Endometrial microvascular endothelial cells (primary cell): ENCODE measurements around the gene JPH4. TPM values are rescaled to one million over a fixed set of nuclear protein-coding genes. Genes with fewer than 3 reads are reported as not detected.
"Not testable (repeated sequence)": the region's sequence is repeated elsewhere in the genome, so short reads cannot be mapped to it uniquely, and the experiment has no call there.

ENCODE experiments used
- in situ Hi-C: cut with HindIII; loops from 2 replicates; pipeline ENCODE4 v1.10.0; 2017; ENCODE audit warnings: low sequenced_read_pairs, low pct_unique_long_range_greater_than_20kb; ENCODE audit errors: inconsistent ontology term
- total RNA-seq: library from RNA; depleted of rRNA; stranded (reverse); fragments of >200 nt; gene quantifications from one replicate; pipeline ENCODE4 v1.2.3, GENCODE V29; 2015; ENCODE audit errors: inconsistent ontology term

The JPH4 gene
- total RNA-seq, 1 donor from 2014 or later = not detected

DNA sequence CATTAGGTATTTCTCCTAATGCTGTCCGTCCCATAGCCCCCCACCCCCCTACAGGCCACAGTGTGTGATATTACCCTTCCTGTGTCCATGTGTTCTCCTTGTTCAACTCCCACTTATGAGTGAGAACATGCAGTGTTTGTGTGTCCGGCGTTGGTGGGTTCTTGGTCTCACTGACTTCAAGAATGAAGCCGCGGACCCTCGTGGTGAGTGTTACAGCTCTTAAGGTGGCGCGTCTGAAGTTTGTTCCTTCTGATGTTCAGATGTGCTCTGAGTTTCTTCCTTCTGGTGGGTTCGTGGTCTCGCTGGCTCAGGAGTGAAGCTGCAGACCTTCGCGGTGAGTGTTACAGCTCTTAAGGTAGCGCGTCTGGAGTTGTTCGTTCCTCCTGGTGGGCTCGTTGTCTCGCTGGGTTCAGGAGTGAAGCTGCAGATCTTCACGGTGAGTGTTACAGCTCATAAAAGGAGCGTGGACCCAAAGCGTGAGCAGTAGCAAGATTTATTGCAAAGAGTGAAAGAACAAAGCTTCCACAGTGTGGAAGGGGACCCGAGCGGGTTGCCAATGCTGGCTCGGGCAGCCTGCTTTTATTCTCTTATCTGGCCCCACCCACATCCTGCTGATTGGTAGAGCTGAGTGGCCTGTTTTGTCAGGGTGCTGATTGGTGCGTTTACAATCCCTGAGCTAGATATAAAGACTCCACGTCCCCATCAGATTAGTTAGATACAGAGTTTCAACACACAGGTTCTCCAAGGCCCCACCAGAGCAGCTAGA is 5.4 kb upstream of the JPH4 start:
- in situ Hi-C loops = not testable (repeated sequence)

DNA sequence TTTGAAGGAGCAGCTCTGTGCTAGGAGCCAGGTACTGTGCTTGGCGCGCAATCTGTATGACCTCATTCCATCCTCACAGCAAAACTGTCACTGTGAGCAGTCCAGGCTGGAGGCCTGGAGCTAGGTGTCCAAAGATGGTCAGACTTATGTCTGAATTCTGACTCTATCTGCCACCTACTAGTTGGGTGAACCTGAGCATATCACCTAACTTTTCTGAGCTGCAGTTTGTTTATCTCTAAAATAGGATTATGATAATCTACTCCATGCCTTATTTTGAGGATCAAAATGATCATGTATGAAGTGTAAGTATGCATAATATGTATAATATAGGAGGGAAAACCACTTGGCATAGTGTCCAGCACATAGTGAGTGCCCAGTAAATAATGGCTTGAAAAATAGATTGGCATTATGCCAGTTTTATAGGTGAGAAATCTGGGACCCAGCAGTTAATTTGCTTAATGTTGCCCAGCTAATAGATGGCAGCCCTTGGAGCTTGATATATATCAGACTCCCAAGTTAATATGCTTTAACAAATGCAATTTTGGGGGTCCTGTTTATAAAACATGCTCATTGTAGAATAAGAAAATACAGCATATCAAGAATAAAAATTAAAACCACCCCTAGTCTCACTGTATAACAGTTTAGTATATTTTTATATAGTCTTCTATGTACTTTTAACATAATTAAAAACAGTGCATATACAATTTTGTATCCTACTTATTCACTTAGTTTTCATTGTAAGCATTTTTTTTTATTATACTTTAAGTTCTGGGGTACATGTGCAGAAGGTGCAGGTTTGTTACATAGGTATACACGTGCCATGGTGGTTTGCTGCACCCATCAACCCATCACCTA is 4.5 kb upstream of the JPH4 start:
- in situ Hi-C loops = no loop called here

DNA sequence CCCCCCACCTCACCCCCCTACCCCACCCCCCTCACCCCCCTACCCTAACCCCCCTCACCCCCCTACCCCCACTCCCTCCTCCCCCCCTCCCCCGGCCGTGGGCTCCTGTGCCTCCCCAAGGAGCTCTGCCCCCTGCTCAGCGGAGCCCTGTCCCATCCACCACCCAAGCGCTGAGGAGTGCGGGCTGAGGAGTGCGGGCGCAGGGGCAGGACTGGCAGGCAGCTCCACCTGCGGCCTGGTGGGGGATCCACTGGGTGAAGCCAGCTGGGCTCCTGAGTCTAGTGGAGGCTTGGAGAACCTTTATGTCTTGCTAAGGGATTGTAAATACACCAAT is 2.3 kb upstream of the JPH4 start:
- in situ Hi-C loops = no loop called here

DNA sequence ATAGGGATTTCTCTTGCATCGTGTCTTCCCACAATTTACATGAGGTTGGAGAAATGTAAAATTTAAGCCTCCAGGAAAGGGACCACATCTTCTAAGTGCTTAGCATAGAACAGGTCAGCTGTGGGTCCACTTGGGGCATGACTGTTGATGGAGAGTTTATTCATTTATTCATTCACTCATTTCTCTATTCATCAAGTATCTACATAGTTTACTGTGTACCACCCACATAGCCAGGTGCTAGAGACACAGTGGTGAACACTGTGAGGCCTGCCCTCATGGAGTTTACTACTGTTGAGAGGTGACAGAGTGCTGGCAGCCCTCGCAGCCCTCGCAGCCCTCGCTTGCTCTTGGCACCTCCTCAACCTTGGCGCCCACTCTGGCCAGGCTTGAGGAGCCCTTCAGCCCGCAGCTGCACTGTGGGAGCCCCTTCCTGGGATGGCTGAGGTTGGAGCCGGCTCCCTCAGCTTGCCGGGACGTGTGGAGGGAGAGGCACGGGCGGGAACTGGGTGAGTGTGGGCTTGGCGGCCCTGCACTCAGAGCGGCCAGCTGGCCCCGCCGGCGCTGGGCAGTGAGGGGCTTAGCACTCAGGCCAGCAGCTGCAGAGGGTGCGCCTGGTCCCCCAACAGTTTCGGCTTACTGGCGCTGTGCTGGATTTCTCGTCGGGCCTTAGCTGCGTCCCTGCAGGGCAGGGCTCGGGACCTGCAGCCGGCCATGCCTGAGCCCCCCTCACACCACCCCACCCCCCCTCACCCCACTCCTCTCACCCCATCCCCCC is 1.7 kb upstream of the JPH4 start:
- in situ Hi-C loops = no loop called here

DNA sequence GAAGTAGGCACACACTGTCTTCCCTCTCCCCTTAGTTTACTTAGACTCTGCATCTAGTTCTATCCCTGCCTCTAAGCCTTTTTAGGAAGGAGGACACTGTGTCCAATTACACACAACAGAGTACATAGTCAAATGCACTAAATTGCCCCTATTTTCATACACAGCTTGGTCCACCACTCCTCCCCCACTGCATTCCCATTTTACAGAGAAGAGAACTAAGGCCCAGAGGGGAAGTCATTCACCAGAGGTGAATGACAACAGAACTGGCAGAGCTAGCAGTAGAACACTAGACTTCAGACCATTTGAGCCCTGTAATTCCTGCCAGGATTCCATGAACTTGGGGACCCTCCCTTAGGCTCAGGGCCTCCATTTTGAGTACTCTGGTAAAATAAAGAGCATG is 1.1 kb upstream of the JPH4 start:
- in situ Hi-C loops = no loop called here

DNA sequence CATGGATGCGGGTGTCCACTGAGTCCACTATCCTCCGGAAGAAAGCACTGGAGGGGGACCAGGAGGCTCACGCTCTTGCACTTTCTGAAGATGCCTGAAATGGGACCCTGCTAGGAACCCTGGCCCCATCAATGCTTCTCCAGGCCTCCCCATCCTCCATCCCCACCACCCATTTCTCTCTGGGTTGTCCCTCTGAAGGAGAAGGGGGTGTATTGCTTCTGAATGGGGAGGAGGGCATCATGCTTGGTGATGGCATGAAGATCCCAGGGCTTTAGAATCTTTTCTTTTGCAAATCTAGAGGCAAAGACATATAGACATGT is 681 bp upstream of the JPH4 start:
- in situ Hi-C loops = no loop called here

DNA sequence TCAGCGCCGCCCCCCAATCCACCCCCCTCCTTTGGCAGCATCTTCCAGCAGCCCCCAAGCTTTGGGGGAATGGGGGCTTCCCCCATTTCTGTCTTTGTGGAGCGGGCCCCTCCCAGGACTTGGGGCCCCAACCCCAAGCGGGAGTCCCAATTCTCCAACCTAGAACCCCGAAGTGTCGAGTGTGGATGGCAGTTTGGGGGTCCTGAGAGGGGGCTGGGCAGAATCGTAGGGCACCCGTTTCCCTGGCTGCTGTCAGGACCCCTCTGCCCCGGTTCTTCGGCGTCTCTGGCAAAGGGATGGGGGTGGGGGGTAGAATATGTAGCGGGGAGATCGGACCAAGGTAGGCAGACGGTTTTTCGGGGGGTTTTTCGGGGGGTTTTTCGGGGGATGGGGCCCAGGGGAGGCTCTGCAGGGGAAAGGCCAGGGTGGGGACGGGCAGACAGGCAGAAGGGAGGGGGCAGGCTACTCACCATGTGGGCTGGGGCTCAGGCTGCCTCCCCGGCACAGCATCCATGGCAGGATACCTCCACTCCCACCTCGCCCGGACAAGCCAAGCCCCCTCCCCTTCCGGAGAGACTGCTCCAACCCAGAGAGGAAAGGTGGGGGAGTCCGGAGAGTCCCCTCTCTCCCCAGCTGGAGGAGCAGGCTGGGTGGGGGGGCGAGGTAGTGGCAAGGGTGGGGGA is 739 bp downstream of the JPH4 start:
- in situ Hi-C loops = no loop called here

DNA sequence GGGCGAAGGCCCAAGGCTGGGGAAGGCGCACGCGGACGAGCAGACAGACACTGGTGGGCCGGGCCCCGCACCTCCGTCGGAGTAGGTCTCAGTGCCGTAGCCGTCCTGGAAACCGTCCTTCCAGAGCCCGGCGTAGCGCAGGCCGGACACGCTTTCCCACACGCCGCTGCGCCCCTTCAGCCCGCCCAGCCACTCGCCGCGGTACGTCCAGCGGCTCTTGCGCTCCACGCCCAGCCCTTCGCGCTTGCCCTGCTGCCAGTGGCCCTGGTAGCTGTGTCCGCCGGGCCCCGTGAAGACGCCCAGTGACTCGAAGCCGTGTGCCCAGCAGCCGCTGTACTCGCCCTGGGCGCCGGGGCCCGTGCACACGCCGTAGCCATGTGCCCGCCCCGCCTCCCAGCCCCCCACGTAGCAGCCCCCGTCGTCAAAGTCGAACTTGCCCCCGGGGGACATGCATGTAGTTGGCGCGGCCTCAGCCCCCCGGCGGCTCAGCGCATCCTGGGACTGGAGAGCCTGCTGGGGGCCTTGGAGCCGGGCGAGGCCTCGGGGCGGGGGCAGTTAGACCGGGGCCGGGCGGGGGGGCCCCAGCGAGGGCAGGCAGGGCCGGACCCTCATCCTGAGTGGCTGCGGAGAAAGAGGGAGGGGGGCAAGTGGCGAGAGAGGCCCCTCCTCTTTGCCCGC is 1.4 kb downstream of the JPH4 start:
- in situ Hi-C loops = no loop called here

DNA sequence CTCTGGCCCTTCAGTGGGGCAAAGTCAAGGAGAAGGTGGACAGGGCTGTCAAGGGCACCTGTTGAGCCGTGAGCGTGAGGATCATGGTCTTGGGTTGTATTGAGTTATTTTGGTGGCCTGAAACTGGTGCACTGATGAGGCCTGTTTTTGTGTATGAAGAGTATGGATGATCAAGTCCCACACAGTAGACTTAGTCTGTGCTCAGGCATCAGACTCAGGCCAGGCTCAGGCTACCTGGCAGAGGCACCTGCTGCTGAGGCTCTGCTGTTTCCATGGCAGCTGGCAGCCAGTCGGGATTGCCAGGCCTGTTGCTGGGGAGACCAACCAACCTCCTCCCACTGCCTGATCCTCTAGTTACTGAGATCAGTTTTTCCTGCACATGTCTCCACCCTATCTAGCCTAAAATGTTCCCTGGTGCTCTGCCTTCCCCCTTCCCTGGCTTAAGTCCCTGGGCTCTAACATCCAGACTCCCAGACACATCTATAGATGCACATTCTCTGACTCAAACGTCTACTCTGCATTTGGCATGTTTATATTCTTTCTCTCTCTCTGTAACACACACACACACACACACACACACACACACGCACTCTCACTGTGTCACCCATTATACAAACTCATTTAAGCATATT is 5.1 kb downstream of the JPH4 start:
- in situ Hi-C loops = no loop called here

DNA sequence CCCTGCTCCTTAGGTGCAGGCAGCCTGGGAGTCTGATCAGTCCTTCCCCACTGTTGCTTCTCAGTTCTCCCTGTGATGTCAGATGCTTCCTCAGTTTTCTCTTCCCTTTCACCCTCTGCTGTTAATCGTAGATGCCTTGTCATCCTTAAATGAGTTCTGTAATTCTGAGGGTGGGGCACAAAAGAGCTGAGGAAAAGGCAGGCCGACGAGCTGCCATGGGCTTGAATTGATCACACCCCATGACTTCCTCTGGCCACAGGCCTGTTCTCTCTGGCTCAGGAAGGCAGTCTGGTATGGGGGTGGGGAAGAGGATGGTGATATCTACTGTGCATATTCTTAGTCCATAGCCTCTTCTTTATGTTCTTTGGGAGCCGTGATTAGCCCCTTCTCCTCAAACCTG is 5.8 kb downstream of the JPH4 start:
- in situ Hi-C loops = no loop called here

DNA sequence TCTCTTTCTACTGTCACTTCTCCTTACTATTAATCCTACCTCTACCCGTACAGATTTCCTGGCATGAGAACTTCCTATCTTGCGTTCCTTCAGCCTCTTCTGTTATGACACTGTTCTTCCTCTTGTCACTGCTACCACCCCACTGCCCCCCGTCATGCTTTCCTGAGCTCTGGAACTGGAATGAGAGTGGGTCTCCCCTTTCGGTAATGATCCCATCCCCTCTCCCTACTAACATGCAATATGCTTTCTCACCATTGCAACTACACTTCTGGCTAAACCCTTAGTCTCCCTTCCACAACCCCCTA is 6.1 kb downstream of the JPH4 start:
- in situ Hi-C loops = no loop called here

DNA sequence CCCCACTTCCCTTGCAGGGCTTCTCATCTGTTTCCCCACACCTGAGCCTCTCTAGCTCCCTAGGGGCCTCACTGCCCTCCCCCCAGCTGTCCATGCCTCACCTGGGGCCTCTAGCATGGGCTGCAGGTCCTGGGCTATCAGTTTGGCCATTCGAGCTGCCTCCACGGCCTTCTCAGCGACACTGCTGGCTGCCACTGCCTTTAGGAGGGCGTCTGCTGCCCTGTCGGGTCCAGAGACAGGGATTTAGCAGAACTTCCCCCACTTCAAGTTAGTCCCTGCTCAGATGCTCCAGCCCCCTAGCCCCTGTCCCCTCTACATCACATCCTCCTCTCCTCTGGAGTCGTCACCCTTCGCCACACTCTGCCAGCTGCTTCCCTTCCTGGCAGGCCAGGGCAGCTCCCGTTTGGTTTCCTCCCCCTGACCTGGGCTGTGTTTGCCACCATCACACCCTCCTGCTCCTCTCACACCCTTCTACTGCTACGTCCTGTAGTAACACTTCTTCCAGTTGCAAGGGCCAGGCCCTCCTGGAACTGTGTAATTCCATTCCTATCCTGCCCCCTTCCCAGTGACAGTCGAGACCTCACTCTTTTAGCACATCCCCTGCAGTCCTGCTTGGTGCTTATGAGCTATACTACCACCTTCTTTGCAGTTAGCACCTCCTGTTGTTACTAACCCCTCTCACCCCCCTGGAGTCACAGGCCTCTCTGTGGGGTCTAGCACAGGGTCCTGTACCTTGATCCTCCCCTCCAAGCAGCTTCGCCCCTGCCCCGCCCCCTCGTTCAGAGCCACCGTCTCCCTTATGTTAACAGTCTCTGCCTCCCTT is 6.7 kb downstream of the JPH4 start:
- in situ Hi-C loops = no loop called here

DNA sequence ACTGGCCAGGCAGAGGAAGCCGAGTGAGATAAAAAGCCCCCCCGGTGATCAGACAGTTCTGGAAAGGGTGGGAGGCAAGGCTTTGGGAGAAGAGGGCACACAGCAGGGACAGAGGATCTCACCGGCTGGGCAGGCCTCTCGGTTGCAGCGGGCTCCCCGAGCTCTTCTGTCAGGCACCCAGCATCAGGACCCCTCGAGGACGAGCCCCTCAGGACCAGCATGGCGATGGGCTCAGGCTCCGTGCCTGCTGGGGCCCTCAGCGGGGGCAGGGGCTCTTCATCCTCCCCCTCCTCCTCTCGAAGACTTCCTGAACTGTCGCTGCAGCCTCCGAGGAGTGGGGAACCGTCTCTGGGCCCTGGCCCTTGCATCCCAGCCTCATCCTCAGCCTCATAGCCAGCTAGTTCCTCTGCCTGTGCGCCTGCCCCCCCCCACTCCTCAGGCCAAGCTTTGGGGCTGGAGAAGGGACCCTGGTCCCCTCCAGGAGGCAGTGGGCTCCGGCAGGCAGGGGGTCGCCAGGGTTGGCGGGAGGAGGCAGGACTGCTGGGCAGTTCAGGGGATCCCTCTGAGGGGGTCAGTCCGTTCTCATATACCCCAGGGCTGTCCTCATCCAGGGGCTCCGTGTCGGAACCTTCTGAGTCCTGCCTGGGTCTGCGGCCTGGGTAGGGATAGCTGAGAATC is 7.6 kb downstream of the JPH4 start:
- in situ Hi-C loops = no loop called here

DNA sequence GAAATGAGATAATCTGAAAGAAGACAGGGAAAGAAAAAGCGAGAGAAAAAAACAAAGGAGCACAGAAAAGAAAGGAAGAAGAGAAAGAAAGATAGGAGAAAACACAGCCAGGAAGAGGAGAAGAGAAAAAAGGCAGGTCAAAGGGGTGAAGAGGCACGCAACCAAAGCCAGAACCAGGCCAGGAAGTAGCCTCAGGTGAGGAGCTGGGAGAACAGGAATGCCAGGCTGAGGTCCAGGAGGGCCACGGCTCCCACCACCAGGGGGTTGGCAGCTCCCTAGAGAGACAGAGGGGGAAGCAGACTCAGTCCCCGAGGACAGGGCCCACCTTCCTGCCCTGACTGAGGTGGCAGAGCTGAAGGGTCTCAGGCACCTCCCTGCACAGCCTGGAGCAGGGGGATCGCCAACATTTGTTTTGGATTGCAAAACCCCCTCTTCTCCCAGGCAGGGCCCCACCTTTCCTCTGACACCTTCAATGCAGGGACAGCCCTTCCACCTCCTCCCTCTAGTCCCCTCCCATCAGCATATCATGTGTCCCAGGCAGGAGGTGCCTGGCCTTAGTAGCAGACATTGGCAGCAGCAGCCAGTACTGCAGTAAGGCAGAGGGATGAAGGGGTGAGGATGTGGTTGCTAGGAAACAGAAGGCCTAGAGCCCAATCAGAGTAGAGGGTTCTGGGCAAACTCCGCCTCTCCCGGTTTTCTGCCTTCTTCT is 9.0 kb downstream of the JPH4 start:
- in situ Hi-C loops = no loop called here

DNA sequence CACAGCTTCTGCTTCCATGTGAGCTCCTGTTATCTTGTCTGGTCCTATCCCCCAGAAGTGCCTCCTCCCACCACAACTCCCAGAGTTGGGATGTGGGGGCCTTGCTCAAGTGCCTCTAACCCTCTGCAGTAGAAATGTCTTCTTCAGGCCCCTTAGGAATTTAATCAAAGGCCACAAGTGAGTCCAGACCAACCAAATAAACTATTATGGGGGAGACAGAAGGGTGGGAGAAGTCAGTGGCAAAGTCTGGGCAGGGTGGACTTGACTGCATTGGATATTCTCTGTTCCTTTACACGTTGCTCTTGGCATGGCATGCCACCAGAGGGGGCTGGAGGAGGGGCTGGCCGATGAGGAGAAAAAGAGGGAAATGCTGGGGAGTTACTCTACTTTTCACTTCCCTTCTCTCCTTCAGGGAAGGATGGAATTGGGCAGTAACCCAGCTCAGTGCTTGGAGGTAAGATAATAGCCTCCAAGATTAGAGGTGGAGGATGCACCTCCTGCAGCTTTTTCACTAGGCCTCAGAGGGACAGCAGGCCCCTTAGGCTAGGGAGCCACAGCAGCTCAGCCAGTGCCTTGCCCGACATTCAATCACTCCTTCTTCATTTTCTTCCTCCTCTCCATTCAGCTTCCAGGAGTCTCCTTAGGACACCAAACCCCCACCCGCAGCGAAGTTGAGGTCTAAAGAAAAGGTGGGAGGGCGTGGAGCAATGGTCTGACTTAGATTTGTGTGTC is 9.8 kb downstream of the JPH4 start:
- in situ Hi-C loops = no loop called here

DNA sequence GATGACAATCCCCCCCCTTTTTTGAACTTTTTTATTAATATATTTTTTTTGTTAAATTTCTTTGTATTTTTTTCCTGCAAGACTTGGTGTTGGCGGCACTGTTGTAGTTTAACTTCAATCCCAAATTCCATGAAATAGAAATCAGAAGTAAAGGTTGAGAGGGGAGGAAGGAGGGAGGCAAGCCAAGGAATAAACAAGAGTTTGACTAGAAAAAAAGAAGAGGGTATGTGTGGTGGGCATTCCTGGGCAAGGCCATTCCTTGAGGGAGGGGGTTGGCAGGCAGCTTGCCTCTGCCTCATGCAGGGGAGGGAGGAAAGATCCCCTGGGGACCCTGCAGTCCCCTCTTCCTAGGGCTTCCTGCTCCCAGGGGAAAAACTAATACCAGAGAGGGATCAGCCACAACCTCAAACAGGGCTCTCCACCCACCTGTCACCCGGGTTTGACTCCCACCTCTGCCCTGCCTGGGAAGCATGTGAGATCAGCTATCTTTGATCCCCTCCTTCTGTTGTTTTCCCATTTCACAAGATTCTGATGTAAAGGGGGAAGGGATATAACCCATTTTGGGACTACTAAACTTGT is 10.5 kb downstream of the JPH4 start:
- in situ Hi-C loops = no loop called here
